NB4 (cell line): ENCODE measurements around the gene ITGA2B.

Experiments used
- DNase-seq: peaks from one replicate; pipeline ENCODE4 v3.0.0; 2010; ENCODE audit warnings: low read depth
- H3K4me3 ChIP-seq: one replicate; pipeline ENCODE4 v1.5.1; 2011; ENCODE audit warnings: mild to moderate bottlenecking, low read depth, low read length, moderate library complexity
- MYC ChIP-seq: IDR thresholded peaks from 2 replicates; pipeline ENCODE4 v1.6.1; 2011; ENCODE audit warnings: low read depth, low read length
- POLR2A ChIP-seq: IDR thresholded peaks from 2 replicates; pipeline ENCODE4 v1.6.1; 2011; ENCODE audit warnings: mild to moderate bottlenecking; ENCODE audit not compliant: insufficient read length; ENCODE audit errors: extremely low read depth
- TF ChIP-seq, protein P1 (sequence below): IDR thresholded peaks from one replicate; pipeline ENCODE4 v1.5.1; 2012; ENCODE audit warnings: low read depth, low read length
- TF ChIP-seq, protein P2 (sequence below): IDR thresholded peaks from 2 replicates; pipeline ENCODE4 v1.6.1; 2011; ENCODE audit warnings: low read depth, low read length

The ITGA2B gene

DNA sequence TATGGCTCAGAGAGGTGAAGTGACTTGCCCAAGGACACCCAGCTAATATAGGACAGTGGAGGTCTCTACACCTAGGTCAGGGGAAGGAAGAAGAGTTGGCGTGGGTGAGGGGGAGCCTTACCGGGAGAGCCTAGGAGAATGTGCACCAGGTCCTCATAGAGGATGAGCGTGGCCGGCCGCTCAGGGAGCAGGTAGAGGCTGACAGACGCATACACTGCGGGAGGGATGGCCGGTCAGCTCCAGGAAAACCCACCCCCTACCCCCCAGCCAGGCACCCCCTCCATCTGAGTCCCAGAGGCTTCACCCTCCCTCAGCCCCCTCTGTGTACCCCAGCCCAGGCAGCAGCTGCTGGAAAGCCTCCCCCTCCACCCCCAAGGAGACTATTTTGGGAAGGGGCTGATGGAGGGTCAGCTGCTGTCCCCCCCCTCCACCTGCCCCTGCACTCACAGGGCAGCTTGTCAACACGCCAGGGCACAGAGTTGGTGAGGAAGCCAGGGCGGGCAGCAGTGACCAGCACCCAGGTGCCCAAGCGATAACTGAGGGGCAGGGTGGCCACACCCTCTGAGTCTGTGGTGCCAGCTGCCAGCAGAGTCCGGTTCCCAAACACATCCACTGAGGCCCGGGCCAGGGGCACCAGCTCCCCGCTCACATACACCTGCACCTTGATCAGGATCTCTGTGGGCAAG lies 29.8 kb downstream of the ITGA2B start:
- H3K4me3 ChIP-seq = no peak overlapping the region
- DNase-seq = no peak
- TF ChIP-seq POLR2A = no peak
- TF ChIP-seq, protein P1, sequence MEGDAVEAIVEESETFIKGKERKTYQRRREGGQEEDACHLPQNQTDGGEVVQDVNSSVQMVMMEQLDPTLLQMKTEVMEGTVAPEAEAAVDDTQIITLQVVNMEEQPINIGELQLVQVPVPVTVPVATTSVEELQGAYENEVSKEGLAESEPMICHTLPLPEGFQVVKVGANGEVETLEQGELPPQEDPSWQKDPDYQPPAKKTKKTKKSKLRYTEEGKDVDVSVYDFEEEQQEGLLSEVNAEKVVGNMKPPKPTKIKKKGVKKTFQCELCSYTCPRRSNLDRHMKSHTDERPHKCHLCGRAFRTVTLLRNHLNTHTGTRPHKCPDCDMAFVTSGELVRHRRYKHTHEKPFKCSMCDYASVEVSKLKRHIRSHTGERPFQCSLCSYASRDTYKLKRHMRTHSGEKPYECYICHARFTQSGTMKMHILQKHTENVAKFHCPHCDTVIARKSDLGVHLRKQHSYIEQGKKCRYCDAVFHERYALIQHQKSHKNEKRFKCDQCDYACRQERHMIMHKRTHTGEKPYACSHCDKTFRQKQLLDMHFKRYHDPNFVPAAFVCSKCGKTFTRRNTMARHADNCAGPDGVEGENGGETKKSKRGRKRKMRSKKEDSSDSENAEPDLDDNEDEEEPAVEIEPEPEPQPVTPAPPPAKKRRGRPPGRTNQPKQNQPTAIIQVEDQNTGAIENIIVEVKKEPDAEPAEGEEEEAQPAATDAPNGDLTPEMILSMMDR = no peak
- TF ChIP-seq, protein P2, sequence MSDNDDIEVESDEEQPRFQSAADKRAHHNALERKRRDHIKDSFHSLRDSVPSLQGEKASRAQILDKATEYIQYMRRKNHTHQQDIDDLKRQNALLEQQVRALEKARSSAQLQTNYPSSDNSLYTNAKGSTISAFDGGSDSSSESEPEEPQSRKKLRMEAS = no peak
- TF ChIP-seq MYC = no peak

DNA sequence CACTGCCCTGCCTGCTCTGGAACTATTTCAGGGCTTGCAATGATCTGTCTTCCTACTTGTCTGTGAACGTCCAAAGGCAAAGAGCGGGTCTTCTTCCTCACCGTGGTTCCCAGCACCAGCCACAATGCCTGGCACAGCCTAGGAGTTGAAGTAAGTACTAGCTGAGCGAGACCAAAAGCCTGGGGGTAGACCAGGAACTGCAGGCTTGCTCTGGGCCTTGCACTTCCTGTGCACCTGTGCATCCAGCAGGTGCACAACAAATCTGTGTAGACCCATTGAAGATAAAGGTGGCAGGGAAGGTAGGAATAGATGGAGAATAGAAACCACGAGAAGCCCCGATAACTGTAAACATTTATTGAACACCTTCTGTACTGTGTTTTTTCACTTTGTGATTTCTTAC lies 30.4 kb downstream of the ITGA2B start:
- H3K4me3 ChIP-seq = no peak overlapping the region
- TF ChIP-seq, protein P2 = no peak
- no peak for TF ChIP-seq MYC
- TF ChIP-seq POLR2A = no peak
- TF ChIP-seq, protein P1 = no peak
- no peak for DNase-seq

DNA sequence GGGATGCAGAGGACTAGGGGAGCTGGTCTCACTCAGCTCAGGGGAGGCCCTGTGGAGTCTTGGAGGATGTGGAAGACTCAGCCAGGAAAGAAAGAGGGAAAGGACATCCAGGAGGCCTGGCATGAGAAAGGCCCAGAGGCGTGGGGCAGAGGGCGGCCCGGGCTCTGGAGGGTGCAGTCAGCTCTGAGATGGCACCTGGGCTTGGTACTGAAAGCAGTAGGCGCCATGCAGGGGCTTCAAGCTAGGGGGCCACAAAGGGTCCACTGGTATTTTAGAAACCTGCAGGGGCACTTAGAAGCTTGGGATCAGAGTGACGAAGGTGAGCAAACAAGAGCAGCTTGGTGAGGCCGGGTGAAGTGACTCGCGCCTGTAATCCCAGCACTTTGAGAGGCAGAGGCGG lies 31.4 kb downstream of the ITGA2B start:
- TF ChIP-seq POLR2A (no peak), MYC (no peak)
- TF ChIP-seq, protein P2 = no peak
- TF ChIP-seq, protein P1 = no peak
- no peak for DNase-seq
- H3K4me3 ChIP-seq = no peak overlapping the region

- TF ChIP-seq, protein P2 = no peak
- TF ChIP-seq, protein P1 = no peak
- TF ChIP-seq MYC (no peak), POLR2A (no peak)
- H3K4me3 ChIP-seq = no peak overlapping the region
- no peak for DNase-seq
These were observed 33.2 kb downstream of the ITGA2B start for GRCh38 chr17:44356241-44356640.

GRCh38 chr17:44355642-44356099 lies 33.8 kb downstream of the ITGA2B start:
- TF ChIP-seq, protein P1 = no peak
- TF ChIP-seq MYC (no peak), POLR2A (no peak)
- TF ChIP-seq, protein P2 = no peak
- H3K4me3 ChIP-seq = no peak overlapping the region
- DNase-seq = no peak
